BJ (cell line): ENCODE data around the gene DCUN1D4. TPM values are rescaled to one million over a fixed set of nuclear protein-coding genes. Genes with fewer than 3 reads are reported as not detected.

Source experiments
- CTCF ChIA-PET: fragments of 350-600 bp; formaldehyde crosslinking; extraction: SDS; loops from one replicate; lab custom pipeline; 2021; ENCODE audit warnings: antibody characterized with exemption, inconsistent platforms; lab: Yijun Ruan, JAX
- POLR2A ChIA-PET: fragments of 300-600 bp; sonication (Branson Sonifier 250); formaldehyde crosslinking; extraction: SDS; loops from one replicate; lab custom pipeline; 2021; ENCODE audit warnings: antibody characterized with exemption; lab: Charles Lee
- DNase-seq: peaks from one replicate; pipeline ENCODE4 v3.0.0-alpha.2; 2011; ENCODE audit warnings: low read depth
- H3K27me3 ChIP-seq: 2 replicates; pipeline ENCODE4 v1.6.0; 2011; ENCODE audit warnings: low read length; ENCODE audit not compliant: control insufficient read depth, insufficient read depth
- H3K36me3 ChIP-seq: 2 replicates; pipeline ENCODE4 v1.5.1; 2011; ENCODE audit warnings: low read length; ENCODE audit not compliant: control insufficient read depth, insufficient read depth
- H3K4me3 ChIP-seq: 2 replicates; pipeline ENCODE4 v1.5.1; 2011; ENCODE audit warnings: low read depth, mild to moderate bottlenecking, control low read depth, low read length
- CTCF ChIP-seq: IDR thresholded peaks from 2 replicates; pipeline ENCODE4 v1.5.1; 2011; ENCODE audit warnings: low read depth, mild to moderate bottlenecking, control low read depth, inconsistent platforms, low read length, moderate library complexity; ENCODE audit not compliant: insufficient read depth
- polyA plus RNA-seq: library from polyadenylated mRNA; depleted of rRNA; stranded (reverse); fragments of >200 nt; gene quantifications from 2 replicates; pipeline ENCODE4 v1.2.3, GENCODE V29; 2011

DCUN1D4 gene
- polyA plus RNA-seq, 1 experiment = 50.7 TPM

- DNase-seq = no peak
- CTCF ChIA-PET = interaction anchor here (0.8 to 1.9 kb wide), 3 partner anchors 15 to 183 kb away, joined by 3 to 8 read pairs (median 3); no protein-coding TSS in a partner anchor
- no peak for TF ChIP-seq CTCF
- Histone ChIP-seq H3K4me3 (no peak overlapping the region), H3K27me3 (no peaks in the 10 kb centered on the region), H3K36me3 (no peaks in the 10 kb centered on the region)
- POLR2A ChIA-PET = no interaction called here
These were observed 2.8 kb downstream of the DCUN1D4 start for GRCh38 chr4:51845711-51846110.

DNA sequence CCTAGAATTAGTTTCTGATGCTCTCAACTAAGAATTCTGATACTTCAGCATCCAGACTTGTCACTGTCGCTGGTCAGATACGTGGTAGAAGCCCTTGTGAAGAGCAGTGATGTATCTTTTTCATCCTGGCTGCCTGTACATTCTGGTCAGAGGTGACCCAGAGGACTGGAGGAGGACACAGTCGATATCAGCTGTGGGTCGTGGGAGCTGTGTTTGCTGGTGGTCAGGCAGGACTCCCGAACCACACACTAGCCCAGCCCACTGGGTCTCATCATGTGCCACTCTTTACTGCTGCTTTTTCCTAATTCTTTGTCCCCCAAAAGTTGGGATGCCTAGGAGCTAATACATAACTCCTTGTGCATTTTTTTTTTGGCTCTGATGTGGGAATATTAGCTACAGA is 6.5 kb downstream of the DCUN1D4 start:
- H3K4me3 ChIP-seq = no peak overlapping the region
- no peak for DNase-seq
- H3K36me3 ChIP-seq = no peaks in the 10 kb centered on the region
- ChIA-PET CTCF (no interaction called here), POLR2A (no interaction called here)
- no peak for TF ChIP-seq CTCF
- no peaks in the 10 kb centered on the region for H3K27me3 ChIP-seq

- H3K4me3 ChIP-seq = no peak overlapping the region
- ChIA-PET POLR2A (no interaction called here), CTCF (no interaction called here)
- no peaks in the 10 kb centered on the region for H3K36me3 ChIP-seq
- no peak for DNase-seq
- no peak for TF ChIP-seq CTCF
- H3K27me3 ChIP-seq = no peaks in the 10 kb centered on the region
These were observed 7.3 kb downstream of the DCUN1D4 start for GRCh38 chr4:51850294-51850693.

DNA sequence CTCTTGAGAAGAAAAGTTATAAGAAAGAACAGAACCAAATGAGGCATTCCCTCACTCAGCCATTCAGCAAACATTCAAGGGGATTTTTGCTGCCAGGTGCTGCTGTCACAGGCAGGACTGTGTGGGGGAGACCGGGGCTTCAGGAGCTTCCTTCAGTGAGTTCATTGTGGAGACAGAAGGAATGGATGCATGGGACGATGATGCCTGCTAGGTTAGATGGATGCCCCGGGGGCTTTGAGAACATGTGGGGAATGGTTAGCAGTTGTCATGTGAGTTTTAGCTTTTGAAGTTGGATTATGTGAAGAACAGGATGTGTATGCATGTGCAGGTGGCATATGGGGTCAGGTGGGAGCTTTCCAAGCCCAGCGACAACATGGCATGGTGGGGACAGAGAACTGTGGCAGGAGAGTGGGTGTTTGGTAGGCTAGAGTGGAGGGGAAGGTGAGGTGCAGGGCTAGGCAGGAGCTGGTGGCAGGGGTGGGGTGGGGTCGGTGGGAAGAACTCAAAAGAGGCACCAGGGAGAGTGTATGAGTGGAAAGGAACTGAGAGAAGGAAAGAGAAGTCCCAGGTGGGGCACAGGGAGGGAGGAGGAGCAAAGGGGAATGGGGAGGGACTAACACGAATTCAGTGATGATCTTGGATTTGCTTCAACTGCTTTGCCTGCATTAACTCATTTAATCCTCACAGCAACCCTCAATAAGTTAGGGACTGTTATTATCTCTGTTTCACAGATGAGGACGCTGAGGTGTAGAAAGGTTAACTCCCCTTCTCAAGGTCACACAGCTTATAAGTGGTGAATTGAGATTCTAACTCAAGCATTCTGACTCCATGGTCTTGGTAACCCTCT is 8.4 kb downstream of the DCUN1D4 start:
- POLR2A ChIA-PET = no interaction called here
- no peak for DNase-seq
- Histone ChIP-seq H3K36me3 (no peaks in the 10 kb centered on the region), H3K27me3 (no peaks in the 10 kb centered on the region), H3K4me3 (no peak overlapping the region)
- TF ChIP-seq CTCF = no peak
- CTCF ChIA-PET = no interaction called here

DNA sequence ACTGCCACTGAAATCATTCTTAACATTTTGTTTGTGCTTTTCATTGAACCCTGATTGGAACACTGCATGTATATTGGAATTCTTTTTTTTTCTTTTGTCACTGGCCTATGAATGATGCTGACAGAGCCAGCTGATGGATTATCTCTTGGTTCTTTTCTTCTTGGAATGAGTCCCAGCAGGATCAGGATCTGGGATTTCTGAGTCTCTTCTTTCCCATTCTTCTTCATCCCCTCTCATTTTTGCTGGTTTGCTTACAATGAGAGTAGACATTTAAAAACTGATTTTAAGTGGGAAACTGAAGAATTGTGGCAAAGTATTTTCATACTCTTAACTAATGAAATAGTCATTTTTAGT is 9.0 kb downstream of the DCUN1D4 start:
- Histone ChIP-seq H3K4me3 (no peak overlapping the region), H3K27me3 (no peaks in the 10 kb centered on the region), H3K36me3 (no peaks in the 10 kb centered on the region)
- TF ChIP-seq CTCF = no peak
- DNase-seq = no peak
- ChIA-PET POLR2A (no interaction called here), CTCF (no interaction called here)
